COR-L47 (cell line): ENCODE data around the gene EIF4H.
"Not testable (repeated sequence)": the region's sequence is repeated elsewhere in the genome, so short reads cannot be mapped to it uniquely, and the experiment has no call there.

Experiments used
- DNase-seq: peaks from one replicate; lab custom pipeline; 2025; lab: John Stamatoyannopoulos, UW

The EIF4H gene

DNA sequence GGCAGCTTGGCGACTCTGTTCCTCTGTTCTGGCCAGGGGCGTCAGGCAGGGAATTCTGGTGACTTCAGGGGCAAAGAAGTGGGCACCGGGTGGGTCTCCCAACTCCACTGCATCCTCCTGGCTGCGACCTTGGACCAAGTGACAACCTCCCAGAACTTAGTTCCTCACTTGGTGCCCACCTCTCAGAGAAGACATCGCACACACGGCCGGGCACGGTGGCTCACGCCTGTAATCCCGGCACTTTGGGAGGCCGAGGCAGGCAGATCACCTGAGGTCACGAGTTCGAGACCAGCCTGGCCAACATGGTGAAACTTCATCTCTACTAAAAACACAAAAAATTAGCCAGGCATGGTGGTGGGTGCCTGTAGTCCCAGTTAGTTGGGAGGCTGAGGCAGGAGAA is 50.8 kb downstream of the EIF4H start:
- not testable (repeated sequence) for DNase-seq

DNA sequence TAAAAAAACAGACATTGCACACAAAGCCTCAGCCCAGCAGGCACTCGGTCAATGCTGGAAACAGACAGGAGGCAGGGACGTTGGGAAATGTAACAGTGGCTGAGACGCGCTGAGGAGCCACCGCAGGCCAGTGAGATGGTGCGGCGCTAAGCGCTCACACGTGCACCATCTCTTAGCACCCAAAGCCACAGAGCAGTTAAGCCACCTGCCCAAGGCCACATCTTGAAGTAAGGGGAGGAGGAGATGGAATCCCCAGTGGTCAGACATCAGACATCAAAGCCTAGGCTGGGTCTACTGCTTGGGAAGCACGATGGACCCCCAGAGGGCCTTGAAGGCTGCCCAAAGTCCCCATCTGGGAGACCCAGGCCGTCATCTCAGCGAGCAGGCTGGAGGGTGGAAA is 51.2 kb downstream of the EIF4H start:
- DNase-seq: no peak

DNA sequence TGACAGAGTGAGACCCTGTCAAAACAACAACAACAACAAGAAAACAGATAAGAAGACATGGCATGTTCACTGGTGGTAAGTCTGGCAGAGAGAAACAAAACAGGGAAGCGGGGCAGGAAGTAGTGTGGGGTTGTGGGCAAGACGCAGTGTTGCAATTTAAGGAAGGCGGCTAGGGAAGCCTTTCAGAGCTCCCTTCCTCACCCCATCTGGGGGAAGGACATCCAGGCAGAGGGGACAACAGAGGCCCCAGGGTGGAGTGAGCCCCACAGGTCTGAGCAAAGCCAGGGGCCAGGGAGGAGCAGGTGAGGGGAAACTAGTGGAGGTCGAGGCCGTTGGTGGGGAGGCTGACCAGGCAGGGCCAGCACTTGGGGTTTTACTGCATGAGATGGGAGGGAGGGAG is 52.5 kb downstream of the EIF4H start:
- no peak for DNase-seq

DNA sequence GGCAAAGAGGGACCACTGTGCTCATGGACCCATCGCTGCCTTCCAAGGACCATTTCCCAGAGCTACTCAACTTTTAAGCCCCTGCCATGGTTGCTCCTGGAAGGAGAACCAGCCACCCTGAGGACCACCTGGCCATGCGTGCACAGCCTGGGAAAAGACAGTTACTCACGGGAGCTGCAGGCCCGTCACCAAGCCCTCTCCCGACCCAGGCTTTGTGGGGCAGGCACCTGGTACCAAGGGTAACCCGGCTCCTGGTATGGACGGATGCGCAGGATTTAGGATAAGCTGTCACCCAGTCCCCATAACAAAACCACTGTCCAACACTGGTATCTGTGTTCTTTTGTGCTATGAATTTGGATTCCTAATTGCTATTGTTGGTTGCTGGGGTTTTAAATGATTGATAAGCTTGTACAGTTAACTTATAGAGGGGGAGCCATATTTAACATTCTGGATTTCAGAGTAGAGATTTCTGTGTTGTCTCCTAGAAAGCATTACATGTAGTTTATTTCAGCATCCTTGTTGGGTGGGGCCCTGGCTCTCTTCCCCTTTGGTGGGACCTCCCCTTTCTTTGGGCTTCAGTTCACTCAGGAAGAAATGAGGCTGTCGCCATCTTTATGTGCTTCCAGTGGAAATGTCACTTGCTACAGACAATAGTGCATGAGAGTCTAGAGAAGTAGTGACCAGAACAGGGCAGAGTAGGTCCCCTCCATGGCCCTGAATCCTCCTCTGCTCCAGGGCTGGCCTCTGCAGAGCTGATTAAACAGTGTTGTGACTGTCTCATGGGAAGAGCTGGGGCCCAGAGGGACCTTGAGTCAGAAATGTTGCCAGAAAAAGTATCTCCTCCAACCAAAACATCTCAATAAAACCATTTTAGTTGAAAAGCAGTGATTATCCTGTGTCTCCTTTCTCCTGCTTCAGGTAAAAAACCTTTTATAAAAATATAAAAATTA is 55.1 kb downstream of the EIF4H start:
- no peak for DNase-seq

DNA sequence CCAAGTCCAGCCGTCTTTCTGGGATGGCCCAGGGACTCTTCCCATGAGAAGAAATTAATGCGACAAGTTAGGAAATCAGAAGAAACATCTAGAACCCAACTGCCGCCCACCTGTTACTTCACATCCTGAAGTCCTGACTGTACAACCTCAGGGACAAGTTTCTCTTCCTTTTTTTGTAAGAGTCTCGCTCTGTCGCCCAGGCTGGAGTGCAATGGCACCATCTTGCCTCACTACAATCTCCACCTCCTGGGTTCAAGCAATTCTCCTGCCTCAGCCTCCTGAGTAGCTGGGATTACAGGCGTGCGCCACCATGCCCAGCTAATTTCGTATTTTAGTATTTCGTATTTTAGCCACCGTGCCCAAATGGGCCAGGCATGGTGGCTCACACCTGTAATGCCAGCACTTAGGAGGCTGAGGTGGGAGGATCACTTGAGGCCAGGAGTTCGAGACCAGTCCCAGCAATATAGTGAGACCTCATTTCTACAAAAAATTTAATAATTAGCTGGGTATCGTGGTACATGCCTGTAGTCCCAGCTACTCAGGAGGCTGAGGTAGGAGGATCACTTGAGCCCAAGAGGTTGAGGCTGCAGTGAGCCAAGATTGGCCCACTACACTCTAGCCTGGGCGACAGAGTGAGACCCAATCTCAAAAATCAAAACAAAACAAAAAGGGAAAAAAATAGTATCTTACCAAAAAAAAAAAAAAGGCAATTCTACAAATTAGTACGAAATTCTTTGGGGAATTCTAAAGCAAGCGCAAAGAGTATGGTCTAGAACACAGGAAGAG is 56.5 kb downstream of the EIF4H start:
- DNase-seq: no peak

DNA sequence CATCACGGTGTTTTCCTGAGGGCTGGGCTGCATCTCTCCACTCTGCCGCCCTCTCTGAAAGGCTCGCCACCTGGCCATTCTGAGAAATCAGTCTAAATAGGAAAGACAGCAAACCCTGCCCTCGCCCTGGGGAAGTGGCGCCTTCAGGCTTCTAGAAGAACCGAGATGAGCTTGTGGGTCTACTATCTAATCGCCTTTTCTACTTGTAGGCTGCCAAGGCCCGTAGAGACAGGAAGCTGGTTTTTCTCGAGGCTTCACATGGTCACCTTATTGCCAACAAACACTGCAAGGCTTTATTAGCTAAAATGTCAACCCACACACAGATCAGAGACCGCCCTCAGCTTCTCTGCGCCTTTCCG is 57.1 kb downstream of the EIF4H start:
- no peak for DNase-seq

DNA sequence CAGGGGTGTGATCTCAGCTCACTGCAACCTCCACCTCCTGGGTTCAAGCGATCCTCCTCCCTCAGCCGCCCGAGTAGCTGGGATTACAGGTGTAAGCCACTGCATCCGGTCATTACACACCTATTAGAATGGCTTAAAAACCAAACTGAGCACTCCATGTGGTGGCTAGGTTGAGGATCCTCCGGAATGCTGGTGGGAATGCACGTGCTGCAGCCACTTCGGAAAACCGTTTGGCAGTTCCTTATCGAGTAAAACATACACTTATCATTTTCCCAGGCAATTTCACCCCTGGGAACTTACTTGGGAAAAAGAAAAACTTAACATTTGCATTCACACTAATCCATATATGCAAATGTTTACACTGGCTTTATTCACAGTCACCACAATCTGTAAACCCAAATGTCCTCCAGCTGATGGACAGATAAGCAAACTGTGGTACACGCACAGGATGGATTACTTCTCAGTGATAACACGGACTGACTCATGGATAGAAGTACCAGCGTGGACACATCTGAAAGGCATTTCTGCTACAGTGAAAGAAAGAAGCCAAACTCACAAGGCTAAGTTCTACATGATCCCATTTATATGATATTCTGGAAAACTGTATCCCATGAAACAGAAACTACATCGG is 59.6 kb downstream of the EIF4H start:
- DNase-seq: no peak

DNA sequence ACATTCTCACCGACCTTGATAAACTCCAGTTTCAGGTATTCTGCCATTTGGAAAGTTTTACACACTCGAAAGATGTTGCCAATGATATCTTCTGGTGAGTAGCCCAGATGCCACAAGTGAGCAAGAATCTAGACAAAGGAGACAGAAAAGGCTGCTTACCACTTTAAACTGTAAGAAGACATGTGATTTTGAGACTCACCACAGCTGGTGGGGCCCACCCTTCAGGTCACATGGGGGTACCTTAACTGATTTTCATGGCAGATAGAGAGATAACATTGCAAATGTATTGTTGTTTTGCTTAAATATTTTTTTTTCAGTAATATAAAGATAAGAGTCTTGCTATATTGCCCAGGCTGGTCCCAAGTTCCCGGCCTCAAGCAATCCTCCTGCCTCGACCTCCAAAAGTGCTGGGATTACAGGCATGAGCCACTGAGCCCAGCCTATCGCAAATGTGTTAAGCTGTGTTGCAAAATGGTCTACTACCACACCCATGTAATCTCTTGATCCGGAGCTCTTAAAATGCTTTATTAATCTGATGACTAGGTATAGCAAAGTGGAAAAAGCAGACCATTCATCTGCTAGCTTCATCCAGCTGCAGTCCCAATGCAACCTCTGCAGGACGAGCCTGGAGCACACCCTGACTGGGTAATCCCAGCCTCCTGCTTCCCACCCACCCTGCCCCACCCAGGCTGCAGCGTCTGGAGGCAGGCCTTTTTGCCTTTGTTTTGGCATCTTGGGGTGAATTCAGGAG is 61.5 kb downstream of the EIF4H start:
- DNase-seq: no peak

DNA sequence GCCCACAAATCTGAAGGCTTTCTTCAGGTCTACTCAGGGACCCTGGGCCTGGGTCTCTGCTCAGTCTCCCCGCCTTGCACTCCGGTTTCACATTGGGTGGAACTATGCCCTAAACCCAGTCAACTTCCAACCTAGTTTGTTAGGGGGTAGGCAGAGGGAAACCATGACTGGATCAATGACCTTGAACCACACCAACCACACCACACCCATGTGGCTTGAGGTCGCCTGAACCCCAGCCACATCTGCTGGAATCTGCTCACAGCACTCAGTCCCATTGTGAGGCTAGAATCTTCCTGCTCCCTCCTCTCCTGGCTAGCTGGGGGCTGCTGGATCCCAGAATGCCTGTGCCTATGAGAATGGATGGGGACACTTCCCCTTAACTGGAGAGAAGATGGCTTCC is 62.1 kb downstream of the EIF4H start:
- no peak for DNase-seq

DNA sequence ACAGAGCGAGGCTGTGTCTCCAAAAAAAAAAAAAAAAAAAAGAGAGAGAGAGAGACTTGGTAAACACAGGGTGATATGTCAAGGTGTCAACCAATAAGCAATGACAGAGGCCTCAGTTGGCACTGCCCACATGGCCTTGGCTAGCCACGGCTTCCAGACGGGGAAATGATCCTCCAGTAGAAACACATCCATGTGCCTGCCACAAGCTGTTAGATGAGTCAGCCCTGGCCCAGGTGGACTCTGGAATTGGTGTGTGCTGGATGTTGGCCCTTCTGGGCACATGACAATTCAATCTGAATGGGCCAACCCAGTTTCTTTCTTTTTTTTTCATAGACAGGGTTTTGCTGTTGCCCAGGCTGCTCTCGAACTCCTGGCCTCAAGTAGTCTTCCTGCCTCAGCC is 66.3 kb downstream of the EIF4H start:
- no peak for DNase-seq

DNA sequence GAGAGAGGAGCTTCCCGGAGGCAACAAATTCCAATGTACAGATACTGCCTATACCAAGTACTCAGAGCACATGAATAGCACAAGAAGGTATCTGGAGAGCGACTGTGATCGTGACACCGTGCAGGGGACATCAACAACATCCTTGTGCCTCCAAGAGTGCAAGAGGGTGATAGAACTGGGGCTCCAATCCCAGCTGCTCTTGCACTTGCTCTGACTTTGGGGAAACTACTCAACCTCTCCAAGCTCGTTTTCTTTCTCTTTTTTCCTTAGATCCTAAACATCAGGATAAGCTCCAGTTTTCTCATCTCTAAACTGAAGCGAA is 67.9 kb downstream of the EIF4H start:
- no peak for DNase-seq

DNA sequence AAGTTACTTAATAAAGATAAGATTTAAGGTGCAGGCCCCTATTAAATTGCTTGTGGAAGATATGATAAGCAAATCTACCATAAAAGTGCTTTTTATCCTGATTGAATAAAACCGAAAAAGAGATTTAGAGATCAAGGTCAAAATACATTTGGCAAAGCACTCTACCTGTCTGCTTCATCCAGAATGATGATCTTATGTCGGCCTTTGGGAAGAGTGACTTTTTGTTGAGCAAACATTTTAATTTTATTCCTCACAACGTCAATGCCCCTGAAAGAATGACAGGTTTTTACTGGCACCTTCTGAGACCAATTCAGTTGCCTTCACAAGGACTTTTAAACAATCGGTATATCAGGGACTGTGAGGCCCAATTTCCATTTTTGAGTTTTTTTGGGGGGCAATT is 72.3 kb downstream of the EIF4H start:
- no peak for DNase-seq
